Measurements from ENCODE around the gene DISP2.

DISP2 gene

DNA sequence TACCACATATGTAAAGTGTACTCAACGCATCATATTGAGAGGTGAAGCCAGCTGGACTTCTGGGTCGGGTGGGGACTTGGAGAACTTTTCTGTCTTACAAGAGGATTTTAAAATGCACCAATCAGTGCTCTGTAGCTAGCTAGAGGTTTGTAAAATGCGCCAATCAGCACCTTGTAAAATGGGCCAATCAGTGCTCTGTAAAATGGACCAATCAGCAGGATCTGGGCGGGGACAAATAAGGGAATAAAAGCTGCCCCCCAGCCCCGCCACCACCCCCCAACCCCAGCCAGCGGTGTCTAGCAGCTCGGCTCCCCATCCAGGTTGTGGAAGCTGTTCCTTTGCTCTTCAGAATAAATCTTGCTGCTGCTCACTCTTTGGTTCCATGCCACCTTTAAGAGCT is 41.4 kb downstream of the DISP2 start:
- TF ChIP-seq, protein P1, sequence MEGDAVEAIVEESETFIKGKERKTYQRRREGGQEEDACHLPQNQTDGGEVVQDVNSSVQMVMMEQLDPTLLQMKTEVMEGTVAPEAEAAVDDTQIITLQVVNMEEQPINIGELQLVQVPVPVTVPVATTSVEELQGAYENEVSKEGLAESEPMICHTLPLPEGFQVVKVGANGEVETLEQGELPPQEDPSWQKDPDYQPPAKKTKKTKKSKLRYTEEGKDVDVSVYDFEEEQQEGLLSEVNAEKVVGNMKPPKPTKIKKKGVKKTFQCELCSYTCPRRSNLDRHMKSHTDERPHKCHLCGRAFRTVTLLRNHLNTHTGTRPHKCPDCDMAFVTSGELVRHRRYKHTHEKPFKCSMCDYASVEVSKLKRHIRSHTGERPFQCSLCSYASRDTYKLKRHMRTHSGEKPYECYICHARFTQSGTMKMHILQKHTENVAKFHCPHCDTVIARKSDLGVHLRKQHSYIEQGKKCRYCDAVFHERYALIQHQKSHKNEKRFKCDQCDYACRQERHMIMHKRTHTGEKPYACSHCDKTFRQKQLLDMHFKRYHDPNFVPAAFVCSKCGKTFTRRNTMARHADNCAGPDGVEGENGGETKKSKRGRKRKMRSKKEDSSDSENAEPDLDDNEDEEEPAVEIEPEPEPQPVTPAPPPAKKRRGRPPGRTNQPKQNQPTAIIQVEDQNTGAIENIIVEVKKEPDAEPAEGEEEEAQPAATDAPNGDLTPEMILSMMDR (conservative IDR thresholded peaks at IDR 0.05; ENCODE audit: control insufficient read depth, insufficient read depth, low read depth, low read length) = no peak
- no peak overlapping the region for H3K4me3 ChIP-seq (ENCODE audit: control insufficient read depth, low read depth, low read length)
- DNase-seq (ENCODE audit: low read depth) = no peak

DNA sequence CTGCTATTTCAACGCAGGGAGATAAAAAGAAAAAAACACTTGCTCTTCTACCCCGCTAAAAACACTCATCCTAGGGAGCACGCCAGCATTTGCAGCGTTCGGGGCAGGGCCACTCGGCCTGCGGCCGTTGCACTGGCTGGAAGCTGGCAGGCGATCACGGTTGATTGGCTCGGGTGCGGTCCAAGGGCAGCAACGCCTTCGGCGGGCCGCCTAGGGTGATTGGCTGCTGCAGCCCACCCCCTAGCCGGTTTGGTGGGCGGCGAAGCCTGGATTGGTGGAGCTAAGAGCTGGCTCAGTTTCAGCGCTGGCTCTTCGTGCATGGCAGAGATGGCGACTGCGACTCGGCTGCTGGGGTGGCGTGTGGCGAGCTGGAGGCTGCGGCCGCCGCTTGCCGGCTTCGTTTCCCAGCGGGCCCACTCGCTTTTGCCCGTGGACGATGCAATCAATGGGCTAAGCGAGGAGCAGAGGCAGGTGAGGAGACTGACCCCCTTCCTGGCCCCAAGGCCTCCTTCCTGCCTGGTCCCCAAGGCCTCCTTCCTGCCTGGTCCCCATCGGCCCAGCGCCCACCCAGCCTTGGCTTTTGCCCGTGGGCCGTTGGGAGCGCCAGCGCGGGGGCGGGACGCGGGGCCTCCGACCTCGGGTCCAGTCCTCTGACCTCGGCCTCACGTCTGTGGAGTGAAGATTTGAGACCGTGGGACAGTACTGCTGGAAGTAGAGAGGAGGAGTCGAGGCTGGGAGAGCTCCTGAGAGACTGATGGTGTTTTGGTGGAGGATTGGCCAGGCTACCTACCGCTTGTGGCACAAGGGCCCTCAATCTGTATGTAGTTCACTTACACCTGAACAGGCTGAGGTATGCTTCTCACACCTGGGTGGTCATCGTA is 47.7 kb downstream of the DISP2 start, which contains the start of gene IVD:
Gene IVD (plus strand): TSS at position 295 of the 881 bp plus-strand sequence. CDS start 33 bp downstream, at position 328.
- TF ChIP-seq, protein P1 (conservative IDR thresholded peaks at IDR 0.05; ENCODE audit: control insufficient read depth, insufficient read depth, low read depth, low read length) = no peak
- peak; percentile 95 for DNase-seq (ENCODE audit: low read depth)
- H3K4me3 ChIP-seq (ENCODE audit: control insufficient read depth, low read depth, low read length) = peak within 1 kb of the TSS; percentile 86

DNA sequence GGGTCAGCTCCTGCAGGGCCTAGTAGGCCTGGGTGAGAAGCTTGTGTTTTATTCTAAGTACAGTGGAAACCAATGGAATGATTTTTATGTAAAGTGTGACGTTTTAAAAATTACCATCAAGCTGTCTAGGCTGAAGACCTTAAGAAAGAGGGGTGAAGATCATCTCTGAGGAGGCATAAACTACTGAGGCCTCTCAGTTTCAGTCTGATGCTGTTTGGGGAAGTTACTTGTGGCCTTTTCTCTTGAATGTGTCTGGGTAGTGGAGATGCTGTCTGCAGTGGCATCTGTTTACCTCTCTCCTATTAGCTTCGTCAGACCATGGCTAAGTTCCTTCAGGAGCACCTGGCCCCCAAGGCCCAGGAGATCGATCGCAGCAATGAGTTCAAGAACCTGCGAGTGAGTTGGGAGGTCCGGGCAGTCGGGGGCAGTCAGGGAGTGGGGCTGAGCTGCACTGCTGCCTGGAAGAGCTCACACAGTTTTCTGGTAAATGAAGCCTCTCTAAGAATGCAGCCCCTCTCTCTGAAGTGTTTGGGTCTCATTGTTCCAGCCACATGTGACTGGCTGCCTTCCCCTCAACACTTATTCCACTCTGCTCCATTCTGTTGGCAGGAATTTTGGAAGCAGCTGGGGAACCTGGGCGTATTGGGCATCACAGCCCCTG is 49.4 kb downstream of the DISP2 start:
- DNase-seq (ENCODE audit: low read depth) = no peak
- TF ChIP-seq, protein P1 (conservative IDR thresholded peaks at IDR 0.05; ENCODE audit: control insufficient read depth, insufficient read depth, low read depth, low read length) = no peak
- no peak overlapping the region for H3K4me3 ChIP-seq (ENCODE audit: control insufficient read depth, low read depth, low read length)

DNA sequence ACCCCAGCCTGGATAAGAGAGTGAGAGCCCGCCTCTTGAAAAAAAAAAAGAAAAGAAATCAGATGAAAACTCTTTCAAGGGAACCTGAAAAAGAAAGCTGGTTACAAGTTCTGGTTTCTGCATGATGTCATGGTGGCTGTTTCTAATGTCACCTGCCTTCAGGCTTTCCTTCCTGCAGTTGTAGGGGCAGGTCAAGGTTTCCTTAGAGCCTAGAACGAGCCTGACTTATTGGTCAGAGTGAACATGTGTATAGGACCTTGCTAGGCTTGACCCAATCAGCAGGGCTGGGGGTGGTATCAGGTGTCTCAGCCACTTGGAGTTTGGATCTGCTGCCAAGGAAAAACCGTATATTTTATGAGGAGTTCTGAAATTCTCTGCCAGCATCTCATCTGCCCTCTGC is 51.3 kb downstream of the DISP2 start:
- TF ChIP-seq, protein P1 (conservative IDR thresholded peaks at IDR 0.05; ENCODE audit: control insufficient read depth, insufficient read depth, low read depth, low read length) = no peak
- DNase-seq (ENCODE audit: low read depth) = no peak
- H3K4me3 ChIP-seq (ENCODE audit: control insufficient read depth, low read depth, low read length) = no peak overlapping the region

DNA sequence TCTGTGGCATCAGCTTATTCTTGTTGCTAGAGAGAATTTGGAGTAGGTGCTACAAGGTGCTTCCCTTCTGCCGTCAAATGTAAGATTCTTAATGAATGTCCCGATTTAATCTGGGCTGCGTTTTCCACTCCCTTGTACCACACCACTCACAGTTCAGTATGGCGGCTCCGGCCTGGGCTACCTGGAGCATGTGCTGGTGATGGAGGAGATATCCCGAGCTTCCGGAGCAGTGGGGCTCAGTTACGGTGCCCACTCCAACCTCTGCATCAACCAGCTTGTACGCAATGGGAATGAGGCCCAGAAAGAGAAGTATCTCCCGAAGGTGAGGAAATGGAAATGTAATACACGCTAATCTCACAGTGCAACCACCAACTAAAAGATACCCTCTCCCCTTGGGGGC is 52.5 kb downstream of the DISP2 start:
- TF ChIP-seq, protein P1 (conservative IDR thresholded peaks at IDR 0.05; ENCODE audit: control insufficient read depth, insufficient read depth, low read depth, low read length) = no peak
- no peak for DNase-seq (ENCODE audit: low read depth)
- no peak overlapping the region for H3K4me3 ChIP-seq (ENCODE audit: control insufficient read depth, low read depth, low read length)

DNA sequence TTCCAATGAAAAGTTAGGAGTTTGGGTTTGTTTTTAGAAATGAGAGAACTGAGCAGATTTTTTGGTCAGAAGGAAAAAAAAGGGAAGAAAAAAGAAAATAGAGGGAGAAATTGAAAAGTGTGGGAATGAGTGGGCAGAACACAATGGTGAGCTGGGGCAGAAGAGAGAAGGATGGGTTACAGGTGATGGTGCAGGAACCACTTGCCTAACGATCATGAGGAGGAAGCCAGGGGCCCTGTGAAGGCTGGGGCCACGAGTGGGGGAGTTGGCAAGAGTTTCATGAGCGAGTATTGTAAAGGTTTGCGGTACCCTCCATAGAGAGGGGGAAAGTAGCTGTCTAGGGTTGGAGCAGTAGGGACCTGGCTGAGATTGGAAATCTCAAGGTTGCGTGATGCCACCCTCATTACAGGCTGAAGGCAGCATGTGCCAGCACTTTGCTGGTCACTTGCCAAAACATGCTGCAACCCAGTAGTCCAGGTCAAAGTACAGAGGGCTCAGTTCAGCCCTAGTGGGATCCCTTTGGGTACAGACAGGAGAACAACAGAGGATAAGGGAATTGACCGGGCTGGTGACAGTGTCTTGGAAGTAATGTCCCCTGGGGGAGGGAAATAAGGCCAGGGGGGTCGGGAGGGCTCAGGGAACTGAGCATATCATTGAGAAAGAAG is 54.2 kb downstream of the DISP2 start:
- TF ChIP-seq, protein P1 (conservative IDR thresholded peaks at IDR 0.05; ENCODE audit: control insufficient read depth, insufficient read depth, low read depth, low read length) = no peak
- no peak for DNase-seq (ENCODE audit: low read depth)
- no peak overlapping the region for H3K4me3 ChIP-seq (ENCODE audit: control insufficient read depth, low read depth, low read length)
